Lower lobe of right lung (tissue), 2 donors: ENCODE measurements around the gene IMP4. TPM values are rescaled to one million over a fixed set of nuclear protein-coding genes. Genes with fewer than 3 reads are reported as not detected.

Experiments used
- ATAC-seq, 2 donors: fragments of 200-7000 bp; cut with Tn5 transposase; one replicate each; pipeline ENCODE4 v1.9.1; 2020 to 2022; ENCODE audit warnings: mild to moderate bottlenecking in 2 of 2, moderate library complexity in 2 of 2
- DNase-seq: peaks from one replicate; pipeline ENCODE4 v3.0.0-alpha.2; 2020
- H3K27ac ChIP-seq: fragments of 200-600 bp; one replicate; pipeline ENCODE4 v1.8.0; 2022
- H3K27me3 ChIP-seq: fragments of 200-600 bp; one replicate; pipeline ENCODE4 v1.8.0; 2022; ENCODE audit warnings: low read depth
- H3K36me3 ChIP-seq: fragments of 200-600 bp; one replicate; pipeline ENCODE4 v1.8.0; 2022; ENCODE audit warnings: mild to moderate bottlenecking
- H3K4me1 ChIP-seq: fragments of 200-600 bp; one replicate; pipeline ENCODE4 v1.8.0; 2022
- H3K4me3 ChIP-seq: fragments of 200-600 bp; one replicate; pipeline ENCODE4 v1.8.0; 2022; ENCODE audit warnings: mild to moderate bottlenecking
- H3K9me3 ChIP-seq: fragments of 200-600 bp; one replicate; pipeline ENCODE4 v1.8.0; 2022
- CTCF ChIP-seq: fragments of 200-600 bp; IDR thresholded peaks from one replicate; pipeline ENCODE4 v1.8.0; 2022; ENCODE audit warnings: antibody characterized with exemption, mild to moderate bottlenecking
- intact Hi-C: fragments of 100-400 bp; cut with DNase I; formaldehyde crosslinking; loops from one replicate; pipeline ENCODE4 v1.11.0; 2022
- total RNA-seq: library from RNA; stranded (reverse); fragmentation: NEBNext Ultra II Directional; extraction: Animal tissue kit (Norgen Biotek cat#: 25700); gene quantifications from one replicate; pipeline ENCODE4 v1.2.1, GENCODE V29; 2021
- donor health status: DM: no; HTN: yes; CAD: no; lungs with severe emphysema.

IMP4 gene
- total RNA-seq, 1 donor from 2014 or later = 55.9 TPM

DNA sequence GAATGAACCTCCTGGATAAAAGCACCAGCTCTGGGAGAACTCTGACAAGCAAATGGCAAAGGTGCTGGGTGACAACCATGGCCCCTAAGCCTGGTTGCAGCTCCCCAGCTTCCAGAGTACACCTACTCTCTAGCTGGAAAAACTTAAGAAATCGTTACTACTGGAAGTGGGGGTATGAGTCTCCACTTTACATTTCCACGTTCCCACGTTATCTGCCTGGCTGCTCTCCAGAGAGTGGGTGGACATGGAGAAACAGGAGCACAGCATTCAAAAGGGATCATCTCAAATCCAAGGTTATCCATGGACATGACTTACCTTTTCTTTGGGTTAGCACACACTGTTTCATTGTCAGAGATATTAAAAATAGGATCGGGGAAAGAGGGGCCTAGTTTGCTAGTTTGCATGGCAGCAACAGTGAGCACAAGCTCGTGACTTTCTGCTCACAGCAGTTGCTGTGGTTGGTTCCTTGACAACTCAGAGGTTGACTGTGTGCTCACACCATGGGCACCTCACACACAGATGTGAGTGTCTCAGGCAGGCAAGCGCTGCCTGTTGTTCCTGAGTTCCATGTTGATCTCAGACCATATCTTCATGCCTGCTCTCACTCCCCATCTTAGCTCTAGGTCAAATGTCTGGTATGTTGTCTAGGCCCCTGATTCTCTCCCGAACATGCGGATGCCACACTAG lies 45.7 kb downstream of the IMP4 start:
- TF ChIP-seq CTCF = no peak
- peaks cover 32% of the 10 kb centered on the region for H3K4me1 ChIP-seq
- H3K27ac ChIP-seq = no peak overlapping the region
- no peak for ATAC-seq
- DNase-seq = no peak
- no peaks in the 10 kb centered on the region for H3K36me3 ChIP-seq
- H3K27me3 ChIP-seq = no peaks in the 10 kb centered on the region
- intact Hi-C loops = no loop called here
- H3K4me3 ChIP-seq = no peak overlapping the region
- H3K9me3 ChIP-seq = no peaks in the 10 kb centered on the region

GRCh38 chr2:130389358-130389757 lies 46.7 kb downstream of the IMP4 start:
- intact Hi-C loops = no loop called here
- ATAC-seq (no peak), DNase-seq (no peak)
- Histone ChIP-seq H3K27ac (peak overlapping the region; percentile 86), H3K36me3 (no peaks in the 10 kb centered on the region), H3K4me3 (no peak overlapping the region), H3K27me3 (no peaks in the 10 kb centered on the region), H3K4me1 (peaks cover 32% of the 10 kb centered on the region), H3K9me3 (no peaks in the 10 kb centered on the region)
- TF ChIP-seq CTCF = no peak

- H3K27ac ChIP-seq = peak overlapping the region; percentile 86
- peaks cover 32% of the 10 kb centered on the region for H3K4me1 ChIP-seq
- no peaks in the 10 kb centered on the region for H3K36me3 ChIP-seq
- H3K9me3 ChIP-seq = no peaks in the 10 kb centered on the region
- H3K4me3 ChIP-seq = no peak overlapping the region
- H3K27me3 ChIP-seq = no peaks in the 10 kb centered on the region
- no peak for DNase-seq
- TF ChIP-seq CTCF = no peak
- ATAC-seq = no peak
- intact Hi-C loops = no loop called here
These were observed 47.1 kb downstream of the IMP4 start for GRCh38 chr2:130389783-130390182.

DNA sequence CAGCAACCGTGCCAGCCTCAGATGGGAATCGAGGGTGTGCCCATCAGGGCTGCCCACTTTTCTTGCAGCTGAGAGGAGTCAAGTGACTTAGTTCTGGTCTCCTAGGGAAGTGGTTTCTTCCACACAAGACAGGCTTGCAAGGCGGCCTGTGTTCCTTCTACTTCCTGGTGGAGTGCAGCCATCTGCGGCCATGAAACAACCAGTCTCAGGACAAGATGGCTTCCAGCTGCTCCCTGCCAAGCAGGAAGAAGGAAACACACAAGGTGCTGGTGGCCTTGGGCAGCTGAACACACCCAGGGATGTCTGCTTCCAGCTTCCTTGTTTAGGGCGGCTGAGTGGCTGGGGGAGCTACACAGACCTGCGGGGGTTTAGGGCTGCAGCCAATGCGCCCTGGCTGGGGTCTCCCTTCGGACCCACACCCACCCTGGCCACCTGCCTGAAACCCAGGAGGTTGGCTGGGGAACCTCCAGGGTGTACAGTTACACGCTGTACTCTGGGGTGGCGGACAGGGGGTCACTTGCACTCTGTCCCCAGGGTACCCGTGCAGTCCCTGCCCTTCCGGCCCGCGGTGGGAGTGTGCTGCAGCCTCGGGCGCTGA lies 47.9 kb downstream of the IMP4 start:
- intact Hi-C loops = no loop called here
- H3K4me1 ChIP-seq = peaks cover 32% of the 10 kb centered on the region
- TF ChIP-seq CTCF = no peak
- H3K9me3 ChIP-seq = no peaks in the 10 kb centered on the region
- H3K4me3 ChIP-seq = peak overlapping the region; percentile 69
- no peaks in the 10 kb centered on the region for H3K27me3 ChIP-seq
- ATAC-seq (peak; percentile 22 to 49), DNase-seq (peak; percentile 67)
- peak overlapping the region; percentile 86 for H3K27ac ChIP-seq
- H3K36me3 ChIP-seq = no peaks in the 10 kb centered on the region

DNA sequence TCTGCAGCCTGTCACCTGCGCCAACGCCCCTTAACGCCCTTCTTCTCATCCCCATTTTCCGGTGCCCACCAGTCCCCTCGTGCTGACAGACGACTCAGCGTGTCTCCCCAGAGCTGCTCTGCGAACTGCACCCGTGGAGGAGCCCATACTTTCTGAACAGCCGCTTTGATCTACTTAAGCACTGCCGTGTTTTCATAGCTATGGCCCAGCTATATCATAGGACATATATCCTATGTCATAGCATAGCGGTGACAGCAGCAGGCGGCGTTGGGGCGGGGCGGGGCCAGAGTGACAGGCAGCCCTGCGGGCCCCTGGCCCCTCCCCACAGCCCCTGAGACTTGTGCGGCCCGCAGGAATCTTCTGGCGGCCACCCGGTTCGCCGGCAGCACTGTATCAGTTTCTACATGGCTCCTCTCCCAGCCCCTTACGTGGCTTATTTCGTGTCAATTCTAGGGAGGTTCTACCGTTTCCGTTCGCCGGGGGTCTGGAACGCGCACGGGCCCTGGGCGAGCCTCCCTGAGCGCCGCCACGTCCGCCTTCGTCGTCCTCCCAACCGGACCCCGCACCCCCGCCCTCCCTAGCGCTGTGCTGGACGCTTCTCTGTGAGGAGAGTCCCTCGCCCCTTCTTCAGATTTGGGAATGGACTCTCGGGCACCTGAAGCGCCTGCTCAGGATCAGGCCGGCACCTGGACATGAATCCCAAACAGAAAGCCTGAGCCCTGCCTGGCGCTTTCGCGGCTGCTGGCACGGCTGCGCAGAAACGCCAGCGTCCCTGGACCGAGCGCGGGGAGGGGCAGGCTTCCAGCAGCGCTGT lies 48.6 kb downstream of the IMP4 start:
- peak; percentile 93 for DNase-seq
- peak; percentile 96 for ATAC-seq
- peaks cover 30% of the 10 kb centered on the region for H3K4me1 ChIP-seq
- TF ChIP-seq CTCF = no peak
- H3K4me3 ChIP-seq = peak overlapping the region; percentile 69
- no peaks in the 10 kb centered on the region for H3K27me3 ChIP-seq
- H3K27ac ChIP-seq = peak overlapping the region; percentile 86
- H3K9me3 ChIP-seq = no peaks in the 10 kb centered on the region
- no peaks in the 10 kb centered on the region for H3K36me3 ChIP-seq
- intact Hi-C loops = no loop called here
